HG02610 (cell line): ENCODE data around the gene RDH8.

Experiments
- ATAC-seq: cut with Tn5 transposase; IDR thresholded peaks from one replicate; pipeline ENCODE4 v1.9.1; 2021; ENCODE audit warnings: mild to moderate bottlenecking, moderate library complexity; ENCODE audit not compliant: unreplicated experiment

Gene RDH8

DNA sequence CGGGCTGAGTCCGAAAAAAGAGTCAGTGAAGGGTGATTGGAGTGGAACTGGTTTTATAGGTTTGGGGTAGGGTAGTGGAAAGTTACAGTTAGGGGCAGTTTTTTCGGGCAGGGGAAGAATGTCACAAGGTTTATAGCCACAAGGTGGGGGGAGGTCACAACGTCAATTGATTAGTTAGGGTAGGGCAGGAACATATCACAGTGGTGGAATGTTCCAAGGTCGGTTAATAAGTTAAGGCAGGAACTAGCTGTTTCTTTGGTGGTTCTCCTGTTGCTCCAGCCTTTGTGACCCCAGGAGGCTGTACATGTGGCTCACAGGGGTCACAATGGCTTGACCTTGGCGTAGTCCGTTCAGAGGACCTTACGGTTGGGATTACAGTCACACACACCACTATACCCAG, 20.3 kb downstream of the RDH8 start:
- ATAC-seq, result no peak

GRCh38 chr19:10036601-10037071, 23.4 kb downstream of the RDH8 start:
- no peak for ATAC-seq

- ATAC-seq, result no peak
These were observed 24.1 kb downstream of the RDH8 start for GRCh38 chr19:10037367-10037766.

DNA sequence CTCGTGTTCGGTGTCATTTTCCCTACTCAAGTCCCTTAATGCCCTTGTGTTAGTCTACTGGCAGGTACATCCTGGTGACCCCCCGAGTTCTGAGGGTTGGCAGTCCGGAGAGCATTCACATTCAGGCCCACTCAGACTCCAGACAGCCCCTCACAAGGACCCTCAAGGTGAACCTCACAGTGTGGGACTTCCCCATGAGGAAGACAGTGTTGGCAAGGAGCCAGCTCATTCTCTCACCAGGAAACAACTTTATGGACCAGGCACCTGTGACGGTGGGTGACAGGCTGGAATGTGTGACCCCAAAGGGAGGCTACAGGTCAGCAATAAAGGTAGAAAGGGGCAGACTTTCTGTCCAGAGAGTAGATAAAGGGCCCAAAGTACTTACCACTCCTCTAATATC, 24.5 kb downstream of the RDH8 start:
- ATAC-seq, result no peak

DNA sequence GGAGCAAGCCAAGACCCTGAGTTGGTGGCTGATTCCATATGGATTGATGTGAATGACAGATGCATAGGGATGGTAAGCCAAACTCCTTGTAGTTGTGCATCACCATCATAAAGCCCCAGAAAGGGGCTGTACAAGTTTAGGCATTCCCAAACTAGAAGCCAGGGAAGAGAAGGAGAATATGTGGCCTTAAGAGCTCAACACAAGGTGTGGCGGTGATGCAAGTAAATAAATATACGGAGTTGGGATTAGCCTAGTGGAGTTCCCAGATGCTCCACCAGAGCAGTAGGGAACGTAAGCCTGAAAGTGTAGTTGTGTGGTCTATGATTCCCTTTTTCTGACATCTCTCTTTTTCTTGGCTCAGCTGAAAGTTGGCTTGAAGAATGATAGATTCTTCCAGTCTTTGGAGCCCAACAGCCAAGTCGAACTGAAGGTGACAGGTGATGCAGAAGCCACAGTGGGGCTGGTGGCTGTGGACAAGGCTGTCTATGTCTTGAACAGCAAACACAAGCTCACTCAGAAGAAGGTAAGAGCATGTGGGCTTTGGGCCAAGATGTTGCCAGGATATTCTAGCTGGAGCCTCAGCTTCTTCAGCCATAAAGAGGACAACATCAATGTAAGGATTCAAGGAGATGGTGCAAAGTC, 30.1 kb downstream of the RDH8 start:
- no peak for ATAC-seq

DNA sequence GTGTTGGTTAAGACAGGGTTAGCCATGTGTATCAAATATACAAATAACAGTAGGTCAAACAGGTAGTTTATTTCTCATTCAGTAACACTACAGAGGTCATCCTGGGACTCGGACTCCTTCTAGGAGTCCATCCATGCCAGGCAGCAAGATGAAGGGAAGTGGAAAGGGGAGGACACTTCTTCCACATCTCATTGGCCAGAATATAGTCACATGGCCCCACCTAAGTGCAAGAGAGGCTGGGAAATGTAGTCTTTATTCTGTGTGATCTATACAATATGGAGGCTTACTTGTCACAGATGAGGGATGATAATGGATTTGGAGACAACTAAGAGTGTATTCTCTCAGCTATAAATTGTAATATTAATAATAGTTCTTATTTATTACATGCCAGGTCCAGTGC, 31.1 kb downstream of the RDH8 start:
- no peak for ATAC-seq

DNA sequence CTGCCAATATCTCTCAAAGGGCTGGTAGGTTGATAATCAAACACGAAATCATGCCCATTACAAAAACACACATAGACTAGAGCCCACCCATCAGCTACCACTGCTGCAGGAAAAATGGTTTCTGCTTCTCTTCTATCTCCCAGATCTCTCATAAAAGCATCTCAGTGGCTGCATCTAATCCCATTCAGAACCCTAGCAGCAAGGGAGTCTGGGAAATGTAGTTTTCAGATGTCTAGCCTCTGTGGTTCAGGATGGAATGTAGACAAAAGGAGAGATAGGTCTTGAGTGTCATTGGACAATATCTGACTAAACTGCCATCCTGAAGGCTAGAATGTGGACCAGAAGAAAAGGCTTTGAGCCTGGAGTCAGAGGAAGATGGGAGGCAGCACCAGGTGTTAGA, 32.1 kb downstream of the RDH8 start:
- ATAC-seq, result no peak

DNA sequence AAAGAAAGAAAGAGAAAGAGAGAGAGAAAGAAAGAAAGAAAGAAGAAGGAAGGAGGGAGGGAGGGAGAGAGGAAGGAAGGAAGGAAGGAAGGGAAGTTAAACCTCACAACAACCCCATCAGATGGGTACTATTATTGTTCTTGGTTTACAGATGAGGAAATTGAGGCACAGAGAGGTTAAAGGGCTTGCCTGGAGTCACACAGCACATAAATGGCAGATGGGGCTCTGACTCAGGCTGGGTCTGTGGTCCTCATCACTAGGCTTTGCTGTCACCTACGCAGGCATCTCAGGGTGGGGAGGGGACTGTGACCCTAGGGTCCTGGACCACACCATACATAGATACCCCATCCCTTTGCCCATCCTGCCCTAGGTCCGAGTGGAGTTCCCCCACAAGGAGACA, 36.3 kb downstream of the RDH8 start:
- no peak for ATAC-seq

DNA sequence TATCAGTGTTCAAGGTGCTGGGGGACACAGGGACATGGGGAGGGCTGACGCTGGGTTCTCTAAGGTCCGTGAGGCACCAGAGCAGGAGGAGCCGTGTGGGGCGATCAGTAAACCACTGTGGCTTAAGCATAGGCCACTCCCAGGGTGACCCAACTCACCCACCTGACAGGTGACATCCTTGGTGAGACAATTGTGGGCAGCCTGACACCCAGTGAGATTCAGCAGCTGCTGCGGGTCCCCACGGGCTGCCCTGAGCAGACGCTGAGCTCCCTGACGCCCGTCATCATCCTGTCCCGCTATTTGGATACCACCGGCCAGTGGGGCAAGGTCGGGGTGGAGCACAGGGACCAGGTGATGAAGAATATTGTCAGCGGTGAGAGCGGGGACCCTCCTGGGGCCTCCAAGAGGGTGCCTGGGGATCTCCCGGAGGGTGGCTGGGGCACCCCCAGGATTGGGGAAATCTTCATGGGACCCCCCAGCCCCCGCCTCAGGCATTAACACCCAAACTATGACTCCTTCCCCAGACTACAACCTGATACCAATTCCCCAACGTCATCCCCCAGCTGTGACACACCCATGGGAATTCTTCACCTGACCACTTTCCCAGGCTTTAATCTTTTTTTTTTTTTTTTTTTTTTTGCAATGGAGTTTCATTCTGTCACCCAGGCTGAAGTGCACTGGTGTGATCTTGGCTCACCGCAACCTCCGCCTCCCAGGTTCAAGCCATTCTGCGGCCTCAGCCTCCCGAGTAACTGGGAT, 39.5 kb downstream of the RDH8 start:
- no peak for ATAC-seq

GRCh38 chr19:10061717-10062310, 48.5 kb downstream of the RDH8 start:
- ATAC-seq, result no peak

DNA sequence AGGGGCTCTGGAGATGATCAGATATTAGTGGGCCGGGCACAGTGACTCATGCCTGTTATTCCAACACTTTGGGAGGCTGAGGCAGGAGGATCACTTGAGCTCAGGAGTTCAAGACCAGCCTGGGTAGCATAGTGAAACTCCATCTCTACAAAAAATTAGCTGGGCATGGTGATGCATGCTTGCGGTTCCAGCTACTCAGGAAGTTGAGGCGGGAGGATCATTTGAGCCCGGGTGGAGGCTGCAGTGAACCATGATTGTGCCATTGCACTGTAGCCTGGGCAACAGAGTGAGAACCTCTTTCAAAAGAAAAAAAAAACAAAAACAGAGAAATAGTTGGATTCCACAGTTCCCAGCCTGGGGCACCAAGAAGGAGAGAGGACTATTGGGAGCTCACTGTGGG, 54.9 kb downstream of the RDH8 start:
- ATAC-seq, result no peak

DNA sequence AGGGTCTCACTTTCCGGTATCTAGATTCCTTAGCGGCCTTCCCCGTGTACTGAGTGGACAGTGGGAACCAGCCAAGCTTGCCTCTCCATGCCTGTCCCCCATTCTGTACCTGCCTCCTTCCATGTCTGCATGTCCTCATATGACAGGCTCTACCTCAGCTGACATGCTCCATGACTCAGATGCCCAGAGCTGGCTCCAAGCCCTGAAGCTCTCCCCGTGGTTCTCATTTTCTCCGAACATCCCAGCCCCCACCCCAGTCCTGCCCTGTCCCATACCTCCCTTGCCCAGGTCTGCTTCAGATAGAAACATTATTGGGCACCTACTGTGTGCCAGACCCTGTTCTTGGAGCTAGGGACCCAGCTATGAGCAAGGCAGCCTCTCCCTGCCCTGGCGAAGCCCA, 55.8 kb downstream of the RDH8 start:
- ATAC-seq, result no peak

- ATAC-seq, result no peak
These were observed 57.6 kb downstream of the RDH8 start for GRCh38 chr19:10070730-10071446.
